ENCODE results near the gene PLXNC1.

PLXNC1 gene

DNA sequence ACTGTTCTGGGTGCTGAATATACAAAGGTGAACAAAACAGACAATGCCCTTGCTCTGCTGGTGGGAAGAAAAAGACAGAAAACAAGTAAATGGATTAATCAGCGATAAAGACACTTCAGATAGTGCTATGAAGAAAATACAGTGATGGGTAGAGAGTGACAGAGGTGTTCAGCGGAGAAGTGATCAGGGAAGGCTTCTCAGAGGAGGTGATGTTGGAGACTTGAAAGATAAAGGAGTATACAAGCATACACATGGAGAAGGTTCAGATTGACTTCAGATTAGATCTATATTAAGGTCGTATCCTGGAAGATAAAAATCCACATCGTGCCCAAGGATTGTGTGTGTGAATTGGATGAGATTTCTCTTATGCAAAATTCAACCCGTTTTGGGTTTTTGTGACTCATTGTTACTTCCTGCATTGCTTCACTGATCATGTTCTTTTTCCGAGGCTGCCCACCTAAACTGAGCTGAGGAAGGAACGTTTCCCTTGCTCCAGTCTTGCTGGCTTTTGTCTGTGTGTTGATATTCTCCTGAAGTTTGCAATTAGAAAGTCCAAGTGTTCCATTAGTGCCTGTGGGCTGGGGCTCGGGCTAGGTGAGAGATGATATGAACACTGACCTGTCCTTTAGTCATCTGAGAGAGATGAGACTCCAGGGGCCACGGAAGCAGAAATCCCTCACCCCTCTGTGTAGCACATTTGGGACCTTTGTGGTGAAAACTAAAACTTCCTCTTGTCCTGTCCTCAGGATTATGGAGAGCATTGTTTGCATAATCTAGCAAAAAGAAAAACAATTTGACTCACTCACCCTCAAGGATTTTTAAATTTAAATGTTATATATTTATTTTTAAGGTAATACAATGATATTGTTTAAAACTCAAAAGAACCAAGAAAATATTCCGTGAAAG is 27.6 kb downstream of the PLXNC1 start:
- Histone ChIP-seq H3K27me3 (replicated peaks; ENCODE audit: control insufficient read depth, insufficient read depth, low read length, poor library complexity, severe bottlenecking) (no peaks in the 10 kb centered on the region), H3K36me3 (ENCODE audit: control insufficient read depth, insufficient read depth, low read length) (peaks cover under 1% of the 10 kb centered on the region), H3K9me3 (ENCODE audit: control insufficient read depth, low read length) (no peaks in the 10 kb centered on the region), H3K27ac (ENCODE audit: insufficient read depth, low read length, poor library complexity, severe bottlenecking) (no peak overlapping the region), H3K4me1 (ENCODE audit: control insufficient read depth, insufficient read depth, low read length, poor library complexity, severe bottlenecking) (peaks cover 14% of the 10 kb centered on the region), H3K4me3 (ENCODE audit: insufficient read depth, low read depth, low read length, poor library complexity, severe bottlenecking) (no peak overlapping the region)
- no peak for DNase-seq

DNA sequence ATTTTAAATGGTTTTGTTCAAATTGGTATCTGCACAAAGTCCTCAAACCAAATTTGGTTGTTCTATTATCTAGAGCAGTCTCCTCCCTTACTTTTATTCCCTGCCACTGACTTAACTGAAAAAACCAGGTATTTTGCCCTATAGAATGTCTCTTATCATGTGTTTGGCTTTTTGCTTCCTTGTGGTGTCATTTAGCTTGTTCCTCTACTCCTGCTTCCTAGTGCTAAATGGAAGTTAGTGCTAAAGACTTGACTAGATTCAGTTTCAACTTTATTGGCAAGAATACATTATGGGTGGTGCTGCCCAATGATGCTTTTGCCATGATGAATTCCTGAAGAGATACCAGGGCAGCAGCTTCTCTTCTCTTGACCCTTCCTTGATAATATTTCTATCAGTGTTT is 29.7 kb downstream of the PLXNC1 start:
- no peak for DNase-seq
- Histone ChIP-seq H3K27ac (ENCODE audit: insufficient read depth, low read length, poor library complexity, severe bottlenecking) (no peak overlapping the region), H3K27me3 (replicated peaks; ENCODE audit: control insufficient read depth, insufficient read depth, low read length, poor library complexity, severe bottlenecking) (no peaks in the 10 kb centered on the region), H3K4me3 (ENCODE audit: insufficient read depth, low read depth, low read length, poor library complexity, severe bottlenecking) (no peak overlapping the region), H3K9me3 (ENCODE audit: control insufficient read depth, low read length) (no peaks in the 10 kb centered on the region), H3K4me1 (ENCODE audit: control insufficient read depth, insufficient read depth, low read length, poor library complexity, severe bottlenecking) (peaks cover 14% of the 10 kb centered on the region), H3K36me3 (ENCODE audit: control insufficient read depth, insufficient read depth, low read length) (no peaks in the 10 kb centered on the region)

DNA sequence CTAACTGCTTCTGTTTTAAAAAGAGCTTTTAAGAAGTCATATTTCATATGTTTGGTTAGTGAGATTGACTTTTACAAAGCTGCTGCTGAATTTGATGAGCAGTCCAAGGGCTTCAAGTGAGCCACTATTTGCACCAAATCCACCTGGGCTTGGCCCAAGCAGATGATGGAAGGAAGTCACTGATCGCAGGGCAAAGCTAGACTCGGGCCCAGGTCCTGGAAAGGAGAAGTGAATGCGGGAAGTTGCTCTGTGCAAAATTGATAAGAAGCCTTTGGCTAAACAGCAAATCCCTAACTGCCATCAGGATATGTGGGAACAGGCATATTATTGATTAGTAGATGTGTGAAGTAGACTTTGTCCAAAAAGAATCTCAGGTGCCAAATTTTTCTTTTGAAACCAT is 30.5 kb downstream of the PLXNC1 start:
- Histone ChIP-seq H3K4me1 (ENCODE audit: control insufficient read depth, insufficient read depth, low read length, poor library complexity, severe bottlenecking) (peaks cover 11% of the 10 kb centered on the region), H3K36me3 (ENCODE audit: control insufficient read depth, insufficient read depth, low read length) (no peaks in the 10 kb centered on the region), H3K27me3 (replicated peaks; ENCODE audit: control insufficient read depth, insufficient read depth, low read length, poor library complexity, severe bottlenecking) (no peaks in the 10 kb centered on the region), H3K27ac (ENCODE audit: insufficient read depth, low read length, poor library complexity, severe bottlenecking) (no peak overlapping the region), H3K9me3 (ENCODE audit: control insufficient read depth, low read length) (no peaks in the 10 kb centered on the region), H3K4me3 (ENCODE audit: insufficient read depth, low read depth, low read length, poor library complexity, severe bottlenecking) (no peak overlapping the region)
- DNase-seq: no peak

DNA sequence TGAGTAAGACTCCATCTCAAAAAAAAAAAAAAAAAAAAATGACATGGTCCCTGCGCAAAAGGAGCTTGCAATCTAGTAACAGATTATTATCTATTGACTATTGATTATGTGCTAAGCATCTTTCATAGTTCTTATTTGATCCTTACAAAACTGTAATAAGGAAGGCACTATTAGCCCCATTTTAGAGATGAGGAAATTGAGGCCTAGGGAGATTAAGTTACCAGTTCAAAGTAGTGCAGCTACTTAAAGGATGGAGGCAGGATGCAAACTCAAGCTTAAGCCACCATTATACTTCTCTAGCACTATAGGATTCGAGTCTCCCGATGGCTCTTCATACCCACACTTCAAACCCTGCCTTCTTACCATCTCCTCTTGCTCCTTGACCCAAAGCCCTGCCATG is 31.3 kb downstream of the PLXNC1 start:
- H3K36me3 ChIP-seq (ENCODE audit: control insufficient read depth, insufficient read depth, low read length): no peaks in the 10 kb centered on the region

DNA sequence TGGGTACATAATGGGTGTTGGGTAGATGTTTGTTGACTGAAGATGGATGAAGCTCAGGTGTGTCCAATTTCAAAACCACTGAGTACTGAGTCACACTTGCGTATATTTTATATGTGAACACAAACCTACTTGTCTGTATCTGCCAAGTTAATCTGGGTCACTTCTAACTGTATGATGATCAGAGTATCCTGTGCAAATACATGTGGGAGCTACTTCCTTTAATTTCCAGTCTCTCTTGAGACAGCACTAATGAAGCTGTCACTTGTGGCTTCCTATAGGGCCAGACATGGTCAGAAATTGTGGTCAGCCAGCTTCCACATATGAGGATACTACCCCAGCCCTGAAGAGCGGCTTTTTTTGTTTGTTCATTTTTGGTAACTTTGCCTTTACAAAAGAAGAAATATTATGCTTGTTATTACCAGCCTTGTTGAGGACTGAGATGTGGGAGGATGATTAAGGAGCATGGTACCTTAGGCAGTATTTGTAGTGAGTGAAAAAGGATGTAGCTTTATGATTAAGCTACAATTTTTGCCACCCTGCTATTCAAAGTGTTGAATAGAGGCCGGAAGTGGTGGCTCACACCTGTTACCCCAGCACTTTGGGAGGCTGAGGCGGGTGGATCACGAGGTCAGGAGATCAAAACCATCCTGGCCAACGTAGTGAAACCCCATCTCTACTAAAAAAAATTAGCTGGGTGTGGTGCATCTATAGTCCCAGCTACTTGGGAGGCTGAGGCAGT is 32.4 kb downstream of the PLXNC1 start:
- DNase-seq: peak in 1 of 3 donors; percentile 32
- Histone ChIP-seq H3K4me1 (ENCODE audit: control insufficient read depth, insufficient read depth, low read length, poor library complexity, severe bottlenecking) (no peaks in the 10 kb centered on the region), H3K36me3 (ENCODE audit: control insufficient read depth, insufficient read depth, low read length) (no peaks in the 10 kb centered on the region), H3K4me3 (ENCODE audit: insufficient read depth, low read depth, low read length, poor library complexity, severe bottlenecking) (no peak overlapping the region), H3K9me3 (ENCODE audit: control insufficient read depth, low read length) (no peaks in the 10 kb centered on the region), H3K27me3 (replicated peaks; ENCODE audit: control insufficient read depth, insufficient read depth, low read length, poor library complexity, severe bottlenecking) (no peaks in the 10 kb centered on the region), H3K27ac (ENCODE audit: insufficient read depth, low read length, poor library complexity, severe bottlenecking) (no peak overlapping the region)

More for the DNA sequence above, 31.3 kb downstream of the PLXNC1 start:
- H3K4me1 ChIP-seq (ENCODE audit: control insufficient read depth, insufficient read depth, low read length, poor library complexity, severe bottlenecking): peaks cover 3% of the 10 kb centered on the region
- H3K4me3 ChIP-seq (ENCODE audit: insufficient read depth, low read depth, low read length, poor library complexity, severe bottlenecking): no peak overlapping the region
- DNase-seq: no peak
- no peaks in the 10 kb centered on the region for H3K9me3 ChIP-seq (ENCODE audit: control insufficient read depth, low read length)
- no peak overlapping the region for H3K27ac ChIP-seq (ENCODE audit: insufficient read depth, low read length, poor library complexity, severe bottlenecking)
- no peaks in the 10 kb centered on the region for H3K27me3 ChIP-seq (replicated peaks; ENCODE audit: control insufficient read depth, insufficient read depth, low read length, poor library complexity, severe bottlenecking)

DNA sequence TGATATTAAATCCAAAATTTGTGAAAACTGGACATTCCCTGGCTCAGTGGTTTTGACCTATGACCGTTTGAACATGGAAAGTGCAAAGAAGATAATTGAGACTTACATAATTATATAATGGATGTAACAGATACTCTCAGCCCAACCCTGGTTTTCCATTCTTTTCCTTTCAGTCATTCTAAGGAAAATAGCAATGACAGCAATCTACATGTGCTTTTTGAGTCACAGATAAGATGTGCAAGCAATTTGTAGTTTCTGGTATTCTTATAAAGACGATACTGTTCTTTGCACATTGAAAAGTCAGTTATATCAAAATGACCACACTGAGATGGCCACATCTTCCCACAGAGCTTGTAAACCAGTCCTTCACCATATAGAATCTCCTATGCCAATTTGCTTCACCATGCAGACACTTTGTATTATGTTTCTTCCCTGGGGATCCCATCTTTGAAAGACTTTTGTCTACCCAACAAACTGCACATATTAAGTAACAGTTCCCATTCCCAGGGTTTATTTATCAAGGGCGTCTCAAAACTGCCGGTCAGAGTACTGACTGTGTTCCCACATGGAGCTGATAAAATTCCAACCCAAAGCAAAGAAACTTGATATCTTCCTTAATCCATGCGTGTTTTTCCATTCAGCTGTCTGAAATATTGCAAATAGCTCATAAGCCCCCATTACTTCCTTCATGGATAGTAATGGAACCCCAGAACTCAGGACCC is 34.8 kb downstream of the PLXNC1 start:
- no peak overlapping the region for H3K27ac ChIP-seq (ENCODE audit: insufficient read depth, low read length, poor library complexity, severe bottlenecking)
- DNase-seq: no peak
- no peaks in the 10 kb centered on the region for H3K9me3 ChIP-seq (ENCODE audit: control insufficient read depth, low read length)
- no peaks in the 10 kb centered on the region for H3K27me3 ChIP-seq (replicated peaks; ENCODE audit: control insufficient read depth, insufficient read depth, low read length, poor library complexity, severe bottlenecking)
- H3K36me3 ChIP-seq (ENCODE audit: control insufficient read depth, insufficient read depth, low read length): peaks cover 3% of the 10 kb centered on the region
- no peaks in the 10 kb centered on the region for H3K4me1 ChIP-seq (ENCODE audit: control insufficient read depth, insufficient read depth, low read length, poor library complexity, severe bottlenecking)
- no peak overlapping the region for H3K4me3 ChIP-seq (ENCODE audit: insufficient read depth, low read depth, low read length, poor library complexity, severe bottlenecking)

DNA sequence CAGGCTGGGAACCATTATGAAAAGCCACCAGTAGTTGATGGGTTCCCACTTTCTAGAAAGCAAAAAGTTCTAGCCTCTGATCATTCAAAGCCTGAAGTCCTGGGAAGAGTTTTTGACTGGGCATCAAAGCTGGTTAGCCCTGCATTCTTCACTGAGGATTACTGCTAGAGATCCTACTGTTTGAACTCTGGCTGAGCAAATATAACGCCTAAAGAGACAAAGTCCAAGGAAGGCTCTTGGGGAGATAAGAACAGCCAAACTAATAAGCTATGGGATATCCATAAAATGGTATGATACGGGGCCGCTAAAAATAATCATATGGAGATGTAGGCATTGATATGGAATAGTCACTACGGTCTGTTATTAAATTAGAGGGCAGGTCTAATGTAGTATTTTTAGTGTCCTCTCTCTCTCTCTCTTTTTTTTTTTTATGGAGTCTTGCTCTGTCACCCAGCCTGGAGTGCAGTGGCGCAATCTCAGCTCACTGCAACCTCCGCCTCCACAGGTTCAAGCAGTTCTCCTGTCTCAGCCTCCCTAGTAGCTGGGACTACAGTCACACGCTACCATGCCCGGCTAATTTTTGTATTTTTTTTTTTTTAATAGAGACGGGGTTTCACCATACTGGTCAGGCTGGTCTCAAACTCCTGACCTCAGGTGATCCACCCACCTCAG is 35.5 kb downstream of the PLXNC1 start:
- H3K4me3 ChIP-seq (ENCODE audit: insufficient read depth, low read depth, low read length, poor library complexity, severe bottlenecking): no peak overlapping the region
- H3K9me3 ChIP-seq (ENCODE audit: control insufficient read depth, low read length): no peaks in the 10 kb centered on the region
- peaks cover 3% of the 10 kb centered on the region for H3K36me3 ChIP-seq (ENCODE audit: control insufficient read depth, insufficient read depth, low read length)
- no peaks in the 10 kb centered on the region for H3K27me3 ChIP-seq (replicated peaks; ENCODE audit: control insufficient read depth, insufficient read depth, low read length, poor library complexity, severe bottlenecking)
- H3K27ac ChIP-seq (ENCODE audit: insufficient read depth, low read length, poor library complexity, severe bottlenecking): no peak overlapping the region
- no peaks in the 10 kb centered on the region for H3K4me1 ChIP-seq (ENCODE audit: control insufficient read depth, insufficient read depth, low read length, poor library complexity, severe bottlenecking)
- no peak for DNase-seq

DNA sequence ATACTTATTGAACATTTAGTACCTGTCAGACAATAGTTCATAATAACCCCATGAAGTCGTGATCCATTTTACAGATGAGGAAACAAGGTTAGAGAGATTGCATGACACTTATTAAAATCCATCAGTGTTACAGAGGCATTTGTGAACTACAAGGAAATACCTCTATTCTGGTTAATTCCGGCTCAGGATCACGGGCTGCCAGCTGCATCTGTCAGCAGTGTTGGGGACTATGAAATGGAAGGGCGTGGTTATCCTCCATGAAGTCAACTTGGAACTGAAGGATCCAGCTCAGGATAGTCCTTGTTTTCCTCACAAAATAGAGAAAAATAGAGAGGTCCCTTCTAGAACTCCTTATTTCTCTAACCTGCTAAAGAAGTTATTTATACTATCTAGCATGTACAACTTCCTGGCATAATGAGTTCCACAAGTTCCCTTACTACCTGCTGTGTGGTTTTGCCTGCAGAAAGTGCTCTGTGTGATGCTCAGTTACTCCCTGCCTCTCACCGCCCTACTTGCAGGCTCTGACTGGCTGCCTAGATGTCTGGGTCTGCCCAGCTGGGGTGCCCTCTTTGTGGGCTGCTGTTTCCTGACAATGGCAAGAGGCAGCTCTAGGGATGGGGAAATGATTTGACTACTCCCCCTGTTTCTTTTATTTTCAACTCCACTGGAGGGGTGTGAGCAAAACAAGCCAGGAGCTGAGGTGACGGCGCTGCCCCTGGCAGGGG is 36.8 kb downstream of the PLXNC1 start:
- Histone ChIP-seq H3K4me3 (ENCODE audit: insufficient read depth, low read depth, low read length, poor library complexity, severe bottlenecking) (no peak overlapping the region), H3K27ac (ENCODE audit: insufficient read depth, low read length, poor library complexity, severe bottlenecking) (no peak overlapping the region), H3K9me3 (ENCODE audit: control insufficient read depth, low read length) (no peaks in the 10 kb centered on the region), H3K36me3 (ENCODE audit: control insufficient read depth, insufficient read depth, low read length) (peaks cover 3% of the 10 kb centered on the region), H3K27me3 (replicated peaks; ENCODE audit: control insufficient read depth, insufficient read depth, low read length, poor library complexity, severe bottlenecking) (no peaks in the 10 kb centered on the region), H3K4me1 (ENCODE audit: control insufficient read depth, insufficient read depth, low read length, poor library complexity, severe bottlenecking) (no peaks in the 10 kb centered on the region)
- DNase-seq: no peak

DNA sequence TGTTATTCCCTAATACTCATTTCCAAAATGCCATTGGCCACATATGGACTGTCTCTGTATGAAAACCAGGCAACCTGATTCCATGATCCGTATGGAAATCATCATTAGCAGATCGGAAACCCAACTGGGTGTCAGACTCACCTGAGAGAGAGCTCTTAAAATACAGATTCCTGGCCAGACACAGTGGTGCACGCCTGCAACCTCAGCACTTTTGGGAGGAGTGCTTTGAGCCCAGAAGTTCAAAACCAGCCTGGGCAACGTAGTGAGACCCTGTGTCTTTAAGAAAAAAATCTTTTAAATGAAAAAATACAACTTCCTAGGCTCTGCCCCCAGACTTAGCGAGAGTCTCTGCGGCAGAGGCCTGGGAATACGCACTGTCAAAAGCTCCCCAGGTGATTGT is 37.4 kb downstream of the PLXNC1 start:
- H3K27me3 ChIP-seq (replicated peaks; ENCODE audit: control insufficient read depth, insufficient read depth, low read length, poor library complexity, severe bottlenecking): no peaks in the 10 kb centered on the region
- no peaks in the 10 kb centered on the region for H3K9me3 ChIP-seq (ENCODE audit: control insufficient read depth, low read length)
- DNase-seq: no peak
- H3K36me3 ChIP-seq (ENCODE audit: control insufficient read depth, insufficient read depth, low read length): peaks cover 3% of the 10 kb centered on the region
- no peak overlapping the region for H3K4me3 ChIP-seq (ENCODE audit: insufficient read depth, low read depth, low read length, poor library complexity, severe bottlenecking)
- no peak overlapping the region for H3K27ac ChIP-seq (ENCODE audit: insufficient read depth, low read length, poor library complexity, severe bottlenecking)
- H3K4me1 ChIP-seq (ENCODE audit: control insufficient read depth, insufficient read depth, low read length, poor library complexity, severe bottlenecking): no peaks in the 10 kb centered on the region
